ENCODE results near the gene KLHDC7A.
"Not testable (repeated sequence)": the region's sequence is repeated elsewhere in the genome, so short reads cannot be mapped to it uniquely, and the experiment has no call there.

KLHDC7A gene

GRCh38 chr1:18480315-18481189 is at the start of gene KLHDC7A:
Gene KLHDC7A, plus strand, starts transcription at chr1:18480930. Its CDS starts 52 bp downstream, at chr1:18480982.
- no peak for DNase-seq (ENCODE audit: low read depth in 3 of 3)

GRCh38 chr1:18434041-18434440 is 46.7 kb upstream of the KLHDC7A start:
- no peak for DNase-seq (ENCODE audit: low read depth in 3 of 3)

- DNase-seq (ENCODE audit: low read depth in 3 of 3), result no peak
Observed at GRCh38 chr1:18440385-18441226, 40.1 kb upstream of the KLHDC7A start.

- DNase-seq (ENCODE audit: low read depth in 3 of 3), result no peak
Observed at GRCh38 chr1:18443587-18444520, 36.9 kb upstream of the KLHDC7A start.

GRCh38 chr1:18444563-18444962 is 36.2 kb upstream of the KLHDC7A start:
- DNase-seq (ENCODE audit: low read depth in 3 of 3), result no peak

- DNase-seq (ENCODE audit: low read depth in 3 of 3), result no peak
Observed at GRCh38 chr1:18446751-18447150, 34.0 kb upstream of the KLHDC7A start.

- no peak for DNase-seq (ENCODE audit: low read depth in 3 of 3)
Observed at GRCh38 chr1:18447509-18448220, 33.1 kb upstream of the KLHDC7A start.

GRCh38 chr1:18448889-18449288 is 31.8 kb upstream of the KLHDC7A start:
- no peak for DNase-seq (ENCODE audit: low read depth in 3 of 3)

- no peak for DNase-seq (ENCODE audit: low read depth in 3 of 3)
Observed at GRCh38 chr1:18452550-18452949, 28.2 kb upstream of the KLHDC7A start.

- no peak for DNase-seq (ENCODE audit: low read depth in 3 of 3)
Observed at GRCh38 chr1:18458133-18459092, 22.3 kb upstream of the KLHDC7A start.

GRCh38 chr1:18461656-18462055 is 19.1 kb upstream of the KLHDC7A start:
- DNase-seq (ENCODE audit: low read depth in 3 of 3), result no peak

GRCh38 chr1:18462517-18462916 is 18.2 kb upstream of the KLHDC7A start:
- DNase-seq (ENCODE audit: low read depth in 3 of 3), result not testable (repeated sequence)

- DNase-seq (ENCODE audit: low read depth in 3 of 3), result no peak
Observed at GRCh38 chr1:18463063-18463462, 17.7 kb upstream of the KLHDC7A start.

- no peak for DNase-seq (ENCODE audit: low read depth in 3 of 3)
Observed at GRCh38 chr1:18463984-18464664, 16.6 kb upstream of the KLHDC7A start.

GRCh38 chr1:18464665-18465050 is 16.1 kb upstream of the KLHDC7A start:
- no peak for DNase-seq (ENCODE audit: low read depth in 3 of 3)

- DNase-seq (ENCODE audit: low read depth in 3 of 3), result no peak
Observed at GRCh38 chr1:18466676-18467075, 14.1 kb upstream of the KLHDC7A start.

GRCh38 chr1:18468570-18468969 is 12.2 kb upstream of the KLHDC7A start:
- DNase-seq (ENCODE audit: low read depth in 3 of 3), result no peak

GRCh38 chr1:18469514-18469913 is 11.2 kb upstream of the KLHDC7A start:
- no peak for DNase-seq (ENCODE audit: low read depth in 3 of 3)

GRCh38 chr1:18470671-18471355 is 9.9 kb upstream of the KLHDC7A start:
- DNase-seq (ENCODE audit: low read depth in 3 of 3), result no peak
